A673 (cell line): ENCODE results near the gene NLN.

Source experiments
- CTCF ChIP-seq: fragments of 300-800, 200-600 bp; sonication (generic); conservative IDR thresholded peaks from 2 replicates; pipeline ENCODE4 v1.5.1; 2017; ENCODE audit warnings: low read depth, mild to moderate bottlenecking, antibody characterized with exemption, low read length, moderate library complexity, mixed read lengths
- EZH2 ChIP-seq: fragments of 200-600 bp; sonication (generic); IDR thresholded peaks from 2 replicates; pipeline ENCODE4 v1.6.1; 2017; ENCODE audit warnings: borderline replicate concordance, low read depth, mild to moderate bottlenecking, mixed read lengths, antibody characterized with exemption, low read length; ENCODE audit not compliant: poor library complexity, severe bottlenecking

GRCh38 chr5:65821966-65822365, 100.0 kb downstream of the NLN start:
- TF ChIP-seq CTCF (no peak), EZH2 (no peak)
